ENCODE data around the gene GNB1L. TPM values are rescaled to one million over a fixed set of nuclear protein-coding genes. Genes with fewer than 3 reads are reported as not detected.

GNB1L gene
- total RNA-seq, 1 donor from 2014 or later, result 13.8 TPM

DNA sequence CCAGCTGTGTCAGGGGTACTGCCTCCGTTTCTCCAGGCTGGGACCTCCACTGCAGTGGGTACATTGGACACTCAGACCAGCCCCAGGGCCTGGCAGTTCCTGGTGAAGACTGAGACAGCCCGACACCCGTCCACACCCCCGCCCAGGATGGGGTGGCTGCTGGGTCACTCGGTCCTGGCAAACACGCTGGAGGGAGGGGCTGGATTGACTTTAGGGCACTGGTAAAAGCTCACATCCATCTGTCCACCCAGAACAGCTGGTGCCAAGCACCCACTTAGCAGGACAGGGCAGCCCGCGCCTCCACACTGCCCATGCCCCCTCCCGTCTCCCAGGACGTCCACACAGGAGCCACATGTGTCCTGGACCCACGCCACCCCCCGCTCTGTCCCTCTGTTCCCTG, 104.8 kb downstream of the GNB1L start:
- no peak for DNase-seq (ENCODE audit: low read depth, low spot score)
- H3K36me3 Mint-ChIP-seq (ENCODE audit: low read depth), result no peaks in the 10 kb centered on the region
- no peak overlapping the region for H3K4me3 Mint-ChIP-seq
- H3K9me3 Mint-ChIP-seq, result no peaks in the 10 kb centered on the region
- peaks cover 4% of the 10 kb centered on the region for H3K4me1 Mint-ChIP-seq
- H3K27me3 Mint-ChIP-seq (ENCODE audit: low read depth), result peaks cover 33% of the 10 kb centered on the region
- no peak overlapping the region for H3K27ac Mint-ChIP-seq (ENCODE audit: unreplicated experiment)
- TF ChIP-seq CTCF (conservative IDR thresholded peaks at IDR 0.05), result no peak

DNA sequence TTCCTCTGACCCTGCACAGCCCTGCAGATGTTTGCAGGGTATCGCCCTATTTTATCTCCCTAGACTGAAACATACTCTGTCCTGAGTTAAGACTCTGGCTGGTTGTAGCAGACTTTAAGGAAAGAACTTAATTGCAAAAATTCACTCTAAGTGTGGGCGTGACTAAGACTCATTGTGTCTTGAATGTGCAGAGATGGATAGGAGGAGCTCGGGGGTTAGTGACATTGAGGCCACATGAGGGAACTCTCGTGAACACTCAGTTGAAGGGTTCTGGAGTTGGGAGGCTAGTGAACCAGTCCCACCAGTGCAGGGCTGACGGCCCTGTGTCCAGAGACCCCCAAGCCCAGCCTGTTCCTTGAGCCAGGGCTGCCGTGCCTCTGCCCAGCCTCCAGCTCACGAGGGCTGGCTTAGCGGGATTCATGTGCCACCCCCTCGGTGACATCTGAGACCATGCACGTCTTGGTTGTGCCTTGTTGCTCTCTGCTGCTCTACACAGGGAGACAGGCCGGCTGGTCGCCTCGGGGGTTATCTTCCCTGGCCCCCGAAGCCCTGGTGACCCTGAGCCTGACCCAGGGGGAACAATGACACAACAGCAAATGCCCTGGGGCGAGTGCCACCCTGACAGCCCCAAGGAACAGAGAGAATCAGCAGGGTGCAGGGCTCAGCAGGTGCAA, 105.5 kb downstream of the GNB1L start:
- no peak for TF ChIP-seq CTCF (conservative IDR thresholded peaks at IDR 0.05)
- Mint-ChIP-seq H3K9me3 (no peaks in the 10 kb centered on the region), H3K27me3 (ENCODE audit: low read depth) (peaks cover 25% of the 10 kb centered on the region), H3K4me1 (peaks cover 4% of the 10 kb centered on the region), H3K36me3 (ENCODE audit: low read depth) (no peaks in the 10 kb centered on the region), H3K4me3 (no peak overlapping the region), H3K27ac (ENCODE audit: unreplicated experiment) (no peak overlapping the region)
- no peak for DNase-seq (ENCODE audit: low read depth, low spot score)

DNA sequence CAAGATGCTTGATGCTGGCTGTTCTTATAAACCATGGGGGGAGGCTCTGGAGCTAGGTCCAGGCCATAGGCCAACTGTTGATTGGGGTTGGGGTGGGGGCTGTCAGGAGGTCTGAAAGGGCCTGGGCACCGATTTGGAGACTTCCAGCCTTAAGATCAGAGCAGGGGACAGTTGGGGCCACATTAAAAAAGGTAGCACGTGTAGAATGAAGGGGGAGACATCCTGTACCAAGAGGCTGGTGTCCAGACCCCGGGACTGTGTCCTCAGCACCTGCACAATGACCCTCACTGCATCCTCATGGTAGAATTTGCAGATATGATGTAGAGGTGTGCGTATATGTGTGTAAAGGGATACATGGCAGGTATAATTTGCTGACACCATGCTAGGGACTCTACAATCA, 106.5 kb downstream of the GNB1L start:
- Mint-ChIP-seq H3K4me1 (peaks cover 4% of the 10 kb centered on the region), H3K27ac (ENCODE audit: unreplicated experiment) (no peak overlapping the region), H3K36me3 (ENCODE audit: low read depth) (no peaks in the 10 kb centered on the region), H3K9me3 (no peaks in the 10 kb centered on the region), H3K27me3 (ENCODE audit: low read depth) (peaks cover 15% of the 10 kb centered on the region), H3K4me3 (no peak overlapping the region)
- no peak for TF ChIP-seq CTCF (conservative IDR thresholded peaks at IDR 0.05)
- no peak for DNase-seq (ENCODE audit: low read depth, low spot score)

- DNase-seq (ENCODE audit: low read depth, low spot score), result no peak
- Mint-ChIP-seq H3K9me3 (no peaks in the 10 kb centered on the region), H3K27ac (ENCODE audit: unreplicated experiment) (no peak overlapping the region), H3K4me3 (no peak overlapping the region), H3K36me3 (ENCODE audit: low read depth) (no peaks in the 10 kb centered on the region), H3K27me3 (ENCODE audit: low read depth) (peaks cover 9% of the 10 kb centered on the region), H3K4me1 (peaks cover 4% of the 10 kb centered on the region)
- TF ChIP-seq CTCF (conservative IDR thresholded peaks at IDR 0.05), result no peak
These were observed 107.1 kb downstream of the GNB1L start for GRCh38 chr22:19747551-19747950.

- H3K9me3 Mint-ChIP-seq, result no peaks in the 10 kb centered on the region
- TF ChIP-seq CTCF (conservative IDR thresholded peaks at IDR 0.05), result no peak
- H3K27ac Mint-ChIP-seq (ENCODE audit: unreplicated experiment), result no peak overlapping the region
- H3K4me1 Mint-ChIP-seq, result peaks cover 4% of the 10 kb centered on the region
- no peaks in the 10 kb centered on the region for H3K36me3 Mint-ChIP-seq (ENCODE audit: low read depth)
- no peak overlapping the region for H3K4me3 Mint-ChIP-seq
- no peak for DNase-seq (ENCODE audit: low read depth, low spot score)
- H3K27me3 Mint-ChIP-seq (ENCODE audit: low read depth), result peaks cover 4% of the 10 kb centered on the region
These were observed 107.9 kb downstream of the GNB1L start for GRCh38 chr22:19746726-19747125.

Measured in neural crest cell (in vitro differentiated cells).